GM18511 (cell line): ENCODE results near the gene MPP2.
"Not testable (repeated sequence)": the region's sequence is repeated elsewhere in the genome, so short reads cannot be mapped to it uniquely, and the experiment has no call there.

Source experiments
- ATAC-seq: cut with Tn5 transposase; IDR thresholded peaks from one replicate; pipeline ENCODE4 v1.9.1; 2021; ENCODE audit warnings: mild to moderate bottlenecking, moderate library complexity; ENCODE audit not compliant: unreplicated experiment

The MPP2 gene

DNA sequence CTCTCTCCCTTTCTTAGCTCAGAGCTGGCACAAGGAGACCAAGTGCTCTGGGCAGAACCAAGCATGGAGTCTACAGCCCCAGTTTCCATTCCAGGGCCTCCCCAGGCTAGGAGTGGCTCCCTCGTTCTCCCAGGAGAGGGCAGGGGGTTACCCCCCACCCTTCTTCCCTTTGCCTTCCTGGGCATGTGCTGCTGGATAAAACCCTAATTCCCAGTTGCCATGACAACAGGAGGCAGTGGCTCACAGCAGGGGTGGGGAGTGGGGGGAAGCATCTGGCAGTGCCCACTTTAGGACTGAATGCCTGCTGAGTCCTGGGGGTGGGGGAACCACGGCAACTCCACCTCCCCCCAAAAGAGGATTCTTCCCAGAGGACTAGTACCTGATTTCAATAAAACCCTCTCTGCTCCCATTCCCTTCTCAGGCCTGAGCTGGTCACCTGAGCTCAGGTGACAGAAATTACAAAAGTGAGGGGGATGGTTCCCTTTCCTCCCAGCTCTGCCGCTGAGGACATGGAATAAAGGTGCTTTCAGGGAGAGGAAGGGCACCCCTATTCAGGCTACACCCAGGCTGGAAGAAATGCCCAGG, 1.8 kb downstream of the MPP2 start:
- ATAC-seq, result no peak

- ATAC-seq, result no peak
Measured at GRCh38 chr17:43901861-43902589, 5.3 kb downstream of the MPP2 start.

GRCh38 chr17:43900858-43901754, 6.2 kb downstream of the MPP2 start:
- no peak for ATAC-seq

DNA sequence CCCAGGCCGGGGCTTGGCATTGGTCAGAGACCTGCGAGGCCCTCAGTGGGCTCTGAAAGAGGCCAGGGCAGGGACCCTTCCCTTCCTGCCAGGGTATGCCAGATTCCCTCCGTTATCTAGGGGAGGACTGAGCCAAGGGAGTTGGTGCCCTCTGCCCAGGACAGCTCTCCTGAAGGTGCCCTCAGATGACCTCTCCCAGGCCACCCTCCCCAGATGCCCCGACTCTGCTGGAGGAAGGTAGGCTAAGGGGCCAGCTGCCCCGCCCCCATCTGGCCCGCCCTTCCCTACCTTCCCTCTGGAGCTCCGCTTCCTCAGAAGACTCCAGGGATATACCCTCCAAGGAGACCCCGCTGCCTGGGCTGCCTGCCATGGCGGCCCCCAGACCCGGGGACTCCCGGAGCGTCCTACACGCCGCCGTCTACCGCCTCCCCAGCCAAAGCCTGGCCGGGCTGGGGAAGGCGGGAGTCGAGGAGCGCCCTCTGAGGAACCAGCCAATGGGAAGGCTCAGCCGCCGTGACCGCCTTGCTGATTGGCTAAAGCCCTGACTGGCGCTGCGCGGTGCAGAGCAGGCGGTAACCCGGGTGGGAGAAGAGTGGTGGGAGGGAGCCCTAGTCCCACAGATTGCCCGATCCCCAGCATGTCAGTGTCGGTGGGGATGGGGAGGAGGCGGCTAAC, 7.0 kb downstream of the MPP2 start:
- ATAC-seq, result no peak

GRCh38 chr17:43898446-43898845, 8.9 kb downstream of the MPP2 start:
- ATAC-seq, result no peak

- no peak for ATAC-seq
Measured at GRCh38 chr17:43897831-43898230, 9.5 kb downstream of the MPP2 start.

- ATAC-seq, result not testable (repeated sequence)
Measured at GRCh38 chr17:43894494-43894893, 12.8 kb downstream of the MPP2 start.

- ATAC-seq, result no peak
Measured at GRCh38 chr17:43892647-43892952, 14.7 kb downstream of the MPP2 start.

DNA sequence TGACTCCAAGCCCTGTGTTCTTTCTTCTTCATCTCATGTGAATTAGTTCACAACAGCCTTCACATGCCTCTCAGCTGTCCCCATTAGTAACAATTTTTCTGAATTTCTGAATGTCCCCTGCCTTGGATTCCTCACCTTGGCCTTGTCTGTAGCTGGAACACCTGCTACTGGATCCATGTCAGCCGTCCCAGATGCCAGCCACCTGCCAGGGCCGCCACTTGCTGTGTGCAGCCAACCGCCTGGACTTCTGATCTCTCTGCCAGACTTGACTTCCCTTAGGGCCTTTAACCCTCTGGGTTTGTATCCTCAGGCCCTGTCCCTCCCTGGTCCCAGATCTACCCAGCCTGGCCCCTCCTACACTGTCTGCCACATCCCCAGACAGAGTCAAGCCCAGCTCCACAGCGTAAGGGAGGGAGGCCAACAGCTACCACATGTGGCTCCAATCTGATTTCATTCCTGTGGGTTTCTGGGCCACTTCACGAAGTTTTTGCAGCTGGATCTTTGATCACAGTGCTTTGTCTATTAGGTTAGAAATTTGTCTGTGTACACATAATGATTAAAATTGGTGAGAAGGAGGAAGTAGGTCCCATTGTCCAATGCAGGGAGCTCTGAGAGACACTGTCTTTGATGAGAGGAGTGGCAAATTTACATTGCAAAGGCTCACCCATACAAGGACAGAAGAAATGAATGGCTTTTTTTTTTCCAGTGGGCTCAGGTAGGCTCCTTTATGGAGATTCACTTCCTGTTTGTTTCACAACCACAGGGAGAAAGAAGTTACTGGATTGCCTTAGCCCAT, 15.3 kb downstream of the MPP2 start:
- no peak for ATAC-seq

- no peak for ATAC-seq
Measured at GRCh38 chr17:43890240-43890639, 17.1 kb downstream of the MPP2 start.

- ATAC-seq, result no peak
Measured at GRCh38 chr17:43888548-43888947, 18.8 kb downstream of the MPP2 start.

GRCh38 chr17:43882761-43883415, 24.4 kb downstream of the MPP2 start:
- ATAC-seq, result no peak

DNA sequence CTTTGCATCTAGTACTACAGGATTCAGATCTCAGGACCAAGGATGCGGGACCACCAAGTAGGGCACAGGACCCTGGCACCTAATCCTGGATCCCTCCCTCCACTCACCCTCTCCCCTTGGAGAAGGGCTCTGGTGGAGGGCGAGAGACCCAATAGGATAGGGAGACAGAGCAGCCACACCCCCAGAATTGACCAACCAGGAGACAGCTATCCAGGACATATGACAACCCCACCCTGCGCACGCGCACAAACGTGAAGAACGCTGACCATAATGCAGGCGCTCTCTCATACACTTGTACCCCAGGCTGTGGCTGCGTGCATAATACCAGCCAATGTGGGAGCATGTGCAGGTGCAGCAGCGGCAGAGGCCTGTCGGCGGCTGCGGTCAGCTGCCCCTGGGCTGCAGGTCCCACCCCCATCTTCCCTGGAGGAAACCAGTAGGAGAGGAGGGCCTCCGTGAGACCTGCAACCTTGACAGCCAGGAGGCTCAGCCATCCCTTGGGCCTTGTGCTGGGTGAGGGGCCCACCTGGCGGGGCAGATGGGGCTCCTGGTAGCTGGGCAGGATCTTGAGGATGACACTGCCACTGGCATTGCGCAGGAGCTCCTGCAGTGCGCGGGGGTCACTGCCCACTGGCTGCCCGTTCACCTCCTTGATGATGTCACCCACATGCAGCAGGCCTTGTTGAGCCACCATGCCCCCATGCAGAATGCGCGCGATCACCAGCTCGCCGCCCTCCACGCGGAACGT, 25.4 kb downstream of the MPP2 start:
- ATAC-seq, result no peak

DNA sequence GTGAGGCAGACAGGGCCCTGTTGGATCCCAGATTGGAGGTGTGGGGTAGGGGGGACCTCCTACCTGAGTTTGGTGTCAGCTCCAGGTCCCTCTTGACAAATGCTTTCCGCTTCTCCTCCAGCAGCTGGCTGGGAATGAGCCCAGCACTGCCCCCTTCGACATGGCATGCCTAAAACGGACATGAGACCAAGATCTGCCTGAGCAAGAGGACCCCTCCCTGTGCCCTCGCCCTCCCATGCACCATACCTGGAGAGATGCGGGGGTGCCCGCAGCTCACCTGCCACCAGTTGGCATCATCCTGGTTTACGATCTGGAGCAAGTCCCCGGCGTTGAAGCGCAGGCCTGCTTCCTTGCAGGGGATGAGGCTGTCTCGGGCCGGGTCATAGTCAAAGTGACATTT, 26.2 kb downstream of the MPP2 start:
- ATAC-seq, result no peak

DNA sequence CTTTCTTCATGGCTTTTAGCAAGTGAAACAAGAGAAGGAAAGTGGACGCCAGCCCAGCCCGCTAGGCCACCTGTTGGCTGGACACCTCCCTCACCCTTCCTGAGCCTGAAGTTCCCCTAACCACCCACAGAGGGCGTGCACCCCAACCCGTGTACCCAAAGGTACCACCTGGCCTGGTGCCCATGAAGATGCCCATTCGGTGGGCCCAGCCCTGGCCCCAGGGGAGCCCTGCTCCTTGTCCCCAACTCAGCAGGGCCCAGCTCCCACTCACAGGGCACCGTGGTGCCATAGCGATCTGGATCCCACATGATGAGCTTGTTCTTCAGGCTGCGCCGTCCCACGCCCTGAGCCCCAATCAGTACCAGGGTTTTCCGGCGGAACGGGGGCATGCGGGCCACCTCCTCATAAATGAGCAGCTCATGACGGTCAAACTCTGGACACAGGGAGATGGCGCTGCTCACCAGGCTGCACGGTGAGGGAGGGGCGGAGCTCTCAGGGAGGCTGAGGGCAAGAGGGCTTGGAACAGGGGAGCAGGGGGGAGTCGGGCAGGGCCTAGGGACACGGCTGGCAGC, 26.8 kb downstream of the MPP2 start:
- ATAC-seq, result no peak

DNA sequence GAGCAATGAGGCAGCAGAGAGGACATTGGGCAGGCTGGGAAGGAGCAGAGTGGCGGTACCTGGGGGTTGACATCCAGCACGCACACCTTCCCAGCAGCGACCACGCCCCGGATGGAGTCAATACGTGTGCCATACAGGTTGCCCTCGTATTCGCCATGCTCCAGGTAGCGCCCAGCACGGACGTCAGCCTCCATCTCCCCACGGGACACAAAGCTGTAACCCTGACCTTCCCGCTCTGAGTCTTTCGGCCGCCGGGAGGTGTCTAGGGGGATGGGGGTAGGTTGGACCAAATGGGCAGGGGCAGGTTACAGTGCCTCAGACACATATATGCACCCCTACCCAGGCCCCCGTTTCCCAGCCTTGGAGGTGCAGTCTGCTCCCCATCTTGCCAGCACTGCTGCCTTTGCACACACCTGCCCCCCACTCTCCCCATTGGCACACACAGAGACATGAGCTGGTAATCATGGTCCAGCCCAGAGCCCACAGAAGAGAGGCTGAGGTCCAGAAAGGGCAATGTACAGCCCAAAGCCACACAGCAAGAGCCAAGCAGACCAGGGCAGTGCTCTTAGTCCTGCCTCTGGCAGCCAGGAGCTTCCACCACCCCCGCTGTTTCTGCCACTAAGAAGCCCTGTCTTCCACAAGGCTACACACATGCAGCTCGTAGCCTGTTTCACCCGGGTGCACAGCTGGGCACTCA, 27.5 kb downstream of the MPP2 start:
- no peak for ATAC-seq

DNA sequence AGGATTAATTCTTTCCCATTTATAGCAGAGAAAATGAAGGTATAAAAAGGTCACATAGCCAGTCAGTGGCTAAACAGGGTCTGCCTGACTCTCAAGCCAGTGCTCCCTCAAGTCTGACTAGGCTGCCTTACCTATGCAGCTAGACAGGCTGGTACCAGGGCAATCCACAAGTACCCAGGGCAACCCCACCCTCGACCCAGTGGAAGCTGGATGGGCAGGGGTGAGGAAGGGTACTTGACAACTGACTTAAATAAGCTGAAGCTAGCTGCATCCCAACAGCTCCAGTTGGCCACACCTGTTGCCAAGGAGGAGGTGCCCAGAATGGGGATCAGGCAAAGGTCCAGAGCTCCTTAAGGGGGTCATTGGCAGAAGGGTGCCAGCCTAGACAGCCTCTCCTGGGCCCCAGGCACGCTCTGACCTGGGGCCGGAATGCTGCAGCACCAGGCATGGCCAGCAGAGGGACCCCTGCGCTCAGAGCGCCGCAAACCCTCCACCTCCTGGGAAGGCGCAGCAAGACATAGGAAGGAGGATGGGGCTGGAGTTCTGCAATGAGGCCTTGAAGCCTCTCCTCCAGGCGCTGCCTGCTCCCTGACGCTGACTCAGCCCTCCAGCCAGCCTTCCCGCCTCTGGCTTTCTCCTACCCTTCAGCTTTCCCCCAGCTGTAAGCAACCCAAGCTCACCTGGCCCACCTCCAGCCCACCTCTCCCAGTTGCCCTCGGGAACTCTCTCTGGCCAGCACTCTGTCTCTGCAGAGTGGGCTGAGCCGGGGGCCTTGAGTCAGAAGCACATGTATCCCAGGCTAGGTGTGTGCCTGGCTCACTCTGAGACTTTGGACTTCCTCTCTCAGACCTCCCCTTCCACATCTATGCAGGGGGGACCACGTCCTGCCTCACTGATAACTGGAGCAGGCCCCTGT, 28.8 kb downstream of the MPP2 start:
- ATAC-seq, result no peak
